HT1080 (cell line): ENCODE results near the gene ATF6. TPM values are rescaled to one million over a fixed set of nuclear protein-coding genes. Genes with fewer than 3 reads are reported as not detected.

Experiments used
- DNase-seq: peaks from one replicate; pipeline ENCODE4 v3.0.0-alpha.2; 2015; ENCODE audit warnings: low read depth
- small RNA-seq: library from RNA; depleted of rRNA; stranded (forward); fragments of <200 nt; gene quantifications from one replicate; pipeline ENCODE3, GENCODE V24; 2014
- total RNA-seq: library from RNA; depleted of rRNA; stranded (reverse); fragments of >200 nt; shearing (Covaris generic); gene quantifications from 2 replicates; pipeline ENCODE4 v1.2.3, GENCODE V29; 2014; rRNA removed

The ATF6 gene
- total RNA-seq, 1 experiment from 2014 or later = 20.5 TPM

DNA sequence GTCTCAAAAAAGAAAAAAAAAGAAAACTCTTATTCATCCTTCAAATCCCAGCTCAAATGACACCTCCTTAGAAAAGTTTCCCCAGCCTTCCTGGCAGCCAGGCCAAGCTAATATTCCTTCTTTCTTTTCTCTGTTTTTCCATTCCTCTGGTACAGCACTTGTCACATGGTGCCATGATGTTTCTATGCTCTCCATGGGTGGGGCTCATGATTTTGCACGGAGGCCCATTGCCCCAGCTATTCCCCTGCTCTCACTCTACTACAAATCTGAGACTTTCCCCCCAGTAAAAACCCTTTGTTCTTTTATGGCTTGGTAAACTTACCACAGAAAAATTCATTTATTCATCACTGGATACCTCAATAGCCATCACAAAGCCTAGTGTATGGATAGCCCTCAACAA lies 231.0 kb downstream of the ATF6 start:
- no peak for DNase-seq

DNA sequence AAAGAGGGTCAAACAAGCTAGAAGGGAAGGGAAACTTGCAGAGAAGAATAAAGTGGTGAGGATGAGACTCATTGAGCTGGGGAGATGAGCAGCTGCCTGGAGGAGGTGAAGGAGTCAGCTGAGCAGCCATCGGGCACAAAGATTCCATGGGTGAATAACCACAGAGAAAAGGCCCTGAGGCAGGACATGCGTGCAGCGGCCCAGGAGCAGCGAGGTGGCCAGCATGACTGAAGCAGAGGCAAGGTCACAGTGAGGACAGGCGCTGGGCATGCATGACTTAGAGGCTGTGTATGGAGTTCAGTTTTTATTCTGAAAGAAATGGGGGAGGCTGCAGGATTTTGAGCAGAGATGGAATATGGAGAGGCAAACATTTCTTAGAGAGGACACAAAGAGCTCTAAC lies 232.7 kb downstream of the ATF6 start:
- DNase-seq = peak; percentile 16

DNA sequence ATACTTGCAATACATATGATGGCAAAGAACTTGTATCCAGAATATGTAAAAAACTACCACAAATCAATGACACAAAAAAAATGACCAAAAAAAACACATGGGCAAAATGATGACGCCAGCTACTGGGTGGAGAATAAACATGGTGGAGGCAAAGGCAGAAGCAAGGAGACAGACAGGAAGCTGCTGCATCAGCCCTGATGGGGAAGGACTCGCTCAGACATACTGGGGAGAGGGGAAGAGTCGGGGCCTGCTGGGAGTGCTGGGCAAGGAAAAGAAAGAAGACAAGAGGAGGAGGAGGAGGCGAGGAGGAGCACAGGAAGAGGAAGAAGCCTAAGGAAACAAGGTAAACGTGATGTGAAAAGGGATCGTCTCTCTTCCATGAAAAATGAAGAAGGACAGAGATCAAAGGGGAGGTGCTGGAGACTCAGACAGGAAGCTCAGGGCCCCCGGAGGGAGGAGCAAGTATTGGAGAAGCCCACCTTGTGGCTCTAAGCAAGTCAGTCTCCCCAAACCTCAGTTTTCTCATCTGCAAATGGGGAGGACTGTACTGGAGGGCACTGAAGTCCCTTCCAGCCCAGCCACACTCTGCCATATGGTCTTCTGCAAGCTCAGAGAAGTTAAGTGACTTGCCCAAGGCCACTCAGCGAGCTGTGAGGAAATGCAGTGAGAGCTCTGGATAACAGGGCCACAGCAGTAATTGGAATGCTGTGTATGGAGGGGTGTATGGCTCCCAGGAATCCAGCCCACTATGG lies 233.4 kb downstream of the ATF6 start:
- DNase-seq = no peak

DNA sequence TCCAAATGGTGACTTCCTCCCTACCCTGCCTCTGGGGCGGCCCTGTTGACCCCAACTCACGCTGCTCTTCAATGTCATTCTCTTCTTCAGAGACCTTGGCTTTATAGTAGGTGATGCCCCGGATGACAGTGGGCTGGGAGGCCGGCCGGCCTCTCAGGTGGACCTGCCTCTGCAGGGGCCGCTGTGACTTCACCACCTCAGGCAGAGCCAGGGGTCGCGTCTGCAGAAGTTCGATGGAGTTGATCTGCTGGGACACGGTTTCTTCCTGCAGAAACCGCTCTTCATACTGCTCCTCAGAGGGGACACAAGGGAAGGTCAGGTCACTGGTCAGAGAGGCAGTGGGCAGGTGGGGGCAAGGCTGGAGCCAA lies 233.9 kb downstream of the ATF6 start:
- no peak for DNase-seq

DNA sequence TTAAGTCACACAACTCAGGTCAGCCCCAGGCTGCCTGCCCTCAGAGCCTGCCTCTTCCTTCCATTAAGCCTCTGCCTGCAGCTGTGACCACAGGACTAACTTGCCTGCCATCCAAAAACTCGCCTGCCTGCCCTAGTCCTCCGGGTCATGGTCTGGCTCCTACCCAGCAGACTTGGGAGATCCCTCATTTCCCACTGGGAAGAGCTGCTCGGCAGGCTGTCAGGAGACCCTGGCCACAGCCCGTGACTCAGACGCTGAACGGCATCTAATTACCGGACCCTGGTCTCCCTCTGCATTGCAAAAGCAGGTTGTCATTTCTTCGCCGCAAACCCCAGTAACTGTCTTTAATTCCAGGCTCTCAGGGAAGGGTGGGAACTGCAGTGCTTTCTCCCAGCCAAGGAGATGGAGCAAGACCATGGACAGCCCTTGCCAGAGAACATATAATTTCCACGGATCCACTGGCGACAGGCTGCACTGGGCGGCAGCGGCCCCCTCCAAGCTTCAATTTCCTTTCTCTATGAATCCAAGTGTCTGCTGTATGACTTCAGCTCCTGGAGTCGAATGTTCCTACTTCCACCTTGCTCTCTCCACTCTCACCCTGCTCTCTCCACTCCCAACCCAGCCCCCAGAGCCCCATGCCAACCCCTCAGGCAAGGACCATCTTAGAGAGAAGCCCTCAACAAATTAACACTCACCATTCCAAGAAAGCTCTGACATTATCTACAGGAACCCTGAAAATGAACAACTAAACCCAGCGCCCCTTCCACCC lies 237.1 kb downstream of the ATF6 start:
- peak; percentile 99 for DNase-seq

DNA sequence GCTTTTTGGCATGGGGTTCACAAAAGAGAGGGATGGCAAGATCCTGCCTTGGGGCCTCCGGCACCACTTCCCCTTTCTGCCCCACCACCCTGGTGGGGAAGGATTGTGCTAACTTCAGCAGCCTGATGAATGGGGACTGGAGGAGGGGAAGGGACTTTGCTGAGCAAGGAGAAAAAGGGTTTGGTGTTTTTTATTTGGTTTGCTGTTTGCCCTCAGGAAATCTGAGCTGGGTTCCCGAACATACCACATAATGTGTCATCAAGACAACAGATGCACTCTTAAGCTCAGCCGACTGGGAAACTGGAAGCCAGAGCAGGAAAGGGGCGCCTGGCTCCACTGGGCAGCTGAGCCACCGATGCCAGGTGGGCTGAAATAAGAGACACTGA lies 237.7 kb downstream of the ATF6 start:
- peak; percentile 95 for DNase-seq

DNA sequence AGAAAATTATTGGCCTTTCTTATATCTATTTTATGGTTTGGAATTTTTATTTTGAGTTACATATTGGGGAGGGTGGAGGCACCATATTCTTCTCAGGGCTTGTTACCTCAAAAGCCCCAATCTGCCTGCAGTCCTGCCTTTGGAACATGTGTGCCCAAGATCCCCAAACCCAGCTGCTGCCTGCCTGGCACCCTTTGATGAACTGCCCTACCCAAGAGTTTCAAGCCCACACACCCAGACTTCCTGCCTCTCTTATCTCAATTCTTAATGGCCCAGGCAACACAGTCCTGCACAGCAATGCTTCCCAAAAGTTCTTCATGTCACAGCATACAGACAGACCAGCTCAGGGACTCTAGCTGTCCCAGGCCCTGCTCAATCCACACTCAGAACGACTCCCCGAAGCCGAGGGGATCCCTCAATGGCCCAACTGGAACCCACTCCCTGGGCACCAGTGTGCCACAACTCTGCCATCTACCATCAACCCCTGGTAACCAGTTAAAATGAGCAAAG lies 238.4 kb downstream of the ATF6 start:
- DNase-seq = no peak

DNA sequence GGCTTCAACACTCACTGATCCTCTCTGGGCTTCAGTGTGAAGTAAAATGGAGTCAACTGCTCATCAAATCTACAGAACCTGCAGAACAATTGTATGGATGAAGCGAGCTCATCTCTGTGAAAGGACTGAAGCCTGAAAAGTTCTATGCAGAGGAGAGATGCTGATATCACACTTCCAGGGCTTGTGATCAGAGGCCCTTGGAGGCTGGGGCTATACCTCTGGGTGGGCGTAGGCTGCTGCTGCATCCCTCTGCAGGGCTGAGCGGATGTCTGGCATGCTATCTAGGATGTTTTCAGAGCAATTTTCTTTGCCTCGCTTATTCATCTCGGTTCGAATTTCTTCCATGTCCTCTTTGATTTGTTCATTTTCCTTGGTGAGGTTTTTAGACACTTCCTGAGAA lies 240.0 kb downstream of the ATF6 start:
- DNase-seq = no peak

DNA sequence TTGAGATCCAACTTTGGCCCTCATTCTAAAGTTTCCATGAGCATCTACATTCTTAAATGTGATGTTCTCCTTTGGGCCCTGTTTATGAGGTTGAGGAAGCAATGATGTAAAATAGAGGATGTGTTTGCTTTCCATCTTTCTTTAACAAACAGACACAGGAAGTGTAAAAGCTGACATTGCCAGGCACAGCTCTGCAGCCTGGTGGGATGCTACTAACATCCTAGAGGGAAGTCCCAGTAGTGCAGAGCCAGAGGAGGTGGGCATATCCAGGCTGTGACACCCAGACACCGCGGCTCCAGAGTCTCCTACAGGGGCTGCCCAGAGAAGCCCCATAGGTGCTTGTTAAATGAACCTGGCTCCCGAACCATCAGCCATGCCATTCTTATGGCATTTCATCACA lies 241.3 kb downstream of the ATF6 start:
- DNase-seq = no peak

DNA sequence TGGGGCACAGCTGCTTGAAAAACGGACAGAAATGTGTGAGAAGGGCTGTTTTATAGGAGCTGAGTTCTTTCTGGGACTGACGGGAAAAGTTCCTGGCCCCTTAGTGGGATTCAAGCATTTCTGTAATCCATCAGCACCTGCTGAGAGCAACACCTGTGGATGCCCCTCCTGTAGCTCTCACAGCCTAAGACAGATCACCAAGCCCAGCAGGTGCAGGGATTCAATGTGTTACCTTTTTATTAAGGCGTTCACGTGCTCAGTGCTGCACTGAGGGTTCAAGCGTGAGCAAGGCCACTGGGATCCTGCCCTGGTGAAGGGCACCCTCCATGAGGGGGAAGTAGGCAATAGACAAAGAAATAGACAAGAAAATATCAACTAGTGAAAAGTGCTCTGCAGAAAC lies 242.7 kb downstream of the ATF6 start:
- DNase-seq = no peak

DNA sequence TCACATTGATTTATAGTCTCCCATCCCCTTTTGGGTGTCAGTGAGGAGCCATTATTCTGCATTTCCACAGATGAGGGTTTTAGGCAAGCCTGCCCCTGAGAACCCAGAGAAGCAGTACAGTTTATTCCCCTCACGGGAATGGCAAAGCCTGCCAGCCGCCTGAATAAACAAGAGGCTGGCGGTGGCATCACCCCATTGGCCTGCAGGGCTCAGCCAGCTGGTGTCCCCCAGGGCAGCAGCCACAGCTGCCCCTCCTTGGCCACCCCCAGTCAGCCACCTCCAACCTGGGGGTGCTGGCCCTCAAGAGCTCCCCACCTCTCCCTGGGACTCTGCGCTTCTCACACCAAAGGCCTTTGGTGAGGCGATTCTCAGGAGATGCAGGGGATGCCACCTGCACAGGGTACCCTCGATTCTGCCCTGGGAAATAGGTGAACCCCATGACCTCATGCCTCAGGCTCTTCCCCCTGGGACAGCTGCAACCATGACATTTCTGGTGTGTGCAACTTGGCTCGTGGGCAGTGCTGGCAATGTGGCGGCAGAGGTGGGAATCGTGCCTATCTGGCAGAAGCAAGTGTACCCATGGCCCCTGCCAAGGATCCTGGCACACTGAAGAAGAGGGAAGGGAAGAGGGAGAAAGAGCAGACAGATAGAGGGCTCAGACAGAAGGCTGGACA lies 243.5 kb downstream of the ATF6 start:
- no peak for DNase-seq

DNA sequence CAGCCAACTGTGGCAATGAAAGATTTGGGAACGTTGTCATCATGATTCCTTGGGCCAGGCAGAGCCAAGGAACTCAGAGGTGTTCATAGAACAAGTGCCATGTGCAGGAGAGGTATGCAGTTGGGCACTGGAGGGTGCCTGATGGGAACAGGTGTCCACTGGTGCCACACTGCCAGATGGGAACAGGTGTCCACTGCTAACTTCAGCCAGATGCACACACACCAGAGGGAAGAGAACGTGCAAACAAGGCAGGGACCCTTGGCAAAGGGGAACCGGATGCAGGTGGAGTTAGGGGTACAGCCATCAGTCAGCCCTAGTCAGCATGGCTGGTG lies 244.0 kb downstream of the ATF6 start:
- DNase-seq = no peak

DNA sequence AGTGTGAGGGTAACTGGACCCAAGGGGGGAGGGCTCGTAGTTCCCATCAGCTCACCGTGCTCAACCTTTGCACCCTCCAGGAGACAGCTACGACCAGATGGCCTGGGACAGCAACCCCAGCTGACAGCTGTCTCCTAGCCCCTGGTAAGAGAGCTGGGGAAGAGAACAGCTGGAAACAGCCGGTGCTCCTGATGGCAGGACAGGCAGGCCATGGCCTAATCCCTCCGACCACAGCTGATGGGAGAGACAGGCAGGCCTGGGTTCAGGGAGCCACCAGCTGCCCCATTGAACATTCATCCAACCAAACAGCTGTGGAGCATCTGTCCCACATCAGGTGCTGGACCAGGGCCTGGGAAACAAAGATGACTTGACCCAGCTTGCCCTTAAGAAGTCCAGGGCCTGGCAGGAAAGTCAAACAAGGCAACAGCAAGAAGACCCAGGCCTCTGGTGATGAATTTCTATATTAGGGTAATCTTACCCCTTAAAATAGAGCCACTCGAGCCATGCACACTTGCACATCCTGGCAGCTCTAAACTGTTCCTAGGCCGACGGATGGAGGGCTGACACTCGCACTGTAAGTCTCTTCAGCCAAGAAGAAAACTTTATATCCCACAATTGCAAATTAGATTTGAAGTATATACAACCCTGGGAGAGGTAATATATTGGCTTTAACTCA lies 245.4 kb downstream of the ATF6 start:
- DNase-seq = no peak

DNA sequence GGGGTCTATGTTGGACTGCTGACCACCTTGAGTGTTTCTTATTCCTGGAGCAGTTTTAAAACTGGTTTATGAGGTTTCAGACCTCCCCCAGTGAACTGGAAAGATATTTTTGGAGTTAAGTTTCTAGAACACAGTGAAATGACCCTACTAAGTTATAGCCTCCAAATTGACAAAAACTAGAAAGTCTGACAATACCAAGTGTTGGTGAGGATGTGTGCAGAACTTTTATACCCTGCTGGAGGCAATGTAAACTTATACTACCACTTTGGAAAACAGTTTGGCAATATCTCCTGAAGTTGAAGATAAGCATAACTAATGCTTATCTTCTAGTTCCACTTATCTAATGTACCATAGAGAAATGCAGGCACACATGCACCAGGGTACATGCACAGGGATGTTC lies 247.2 kb downstream of the ATF6 start:
- no peak for DNase-seq

Small RNA genes within 50 kb of the gene (small RNA-seq; reads per million reads assigned to genes)
- gene RN7SL466P = not detected

Other genes starting within 250 kb of the ATF6 start
- gene HSPA6, start 241.8 kb upstream of the ATF6 start, total RNA-seq = 1.5 and 1.9 TPM in 2 replicates
- not detected in 2 replicates for gene FCGR3A, start 216.5 kb upstream of the ATF6 start, total RNA-seq
- gene FCGR3B, start 135.1 kb upstream of the ATF6 start, total RNA-seq = not detected in 2 replicates
- 0.13 TPM in 1 of 2 replicates, not detected in the other for gene FCGR2B, start 103.2 kb upstream of the ATF6 start, total RNA-seq
- 0.84 and 1.5 TPM in 2 replicates for gene FCRLA, start 59.1 kb upstream of the ATF6 start, total RNA-seq
- 15.4 and 17.0 TPM in 2 replicates for gene FCRLB, start 44.8 kb upstream of the ATF6 start, total RNA-seq
- gene DUSP12, start 16.5 kb upstream of the ATF6 start, total RNA-seq = 50.0 and 61.1 TPM in 2 replicates